Mammary epithelial cell (primary cell): ENCODE results near the gene CPZ.

Source experiments
- CTCF ChIP-seq, 2 donors: IDR thresholded peaks in 1 of 2; conservative IDR thresholded peaks in 1 of 2; 2 replicates each; pipeline ENCODE4 v1.5.1; 2011 to 2012; ENCODE audit warnings: inconsistent platforms in 2 of 2, low read length in 2 of 2, mild to moderate bottlenecking in 2 of 2, control low read depth in 1 of 2, low read depth in 1 of 2; ENCODE audit not compliant: insufficient read depth in 1 of 2; ENCODE audit errors: extremely low read depth in 1 of 2
- EZH2 ChIP-seq: IDR thresholded peaks from 2 replicates; pipeline ENCODE4 v1.6.1; 2012; ENCODE audit warnings: low read length, inconsistent platforms, borderline replicate concordance

GRCh38 chr4:8600266-8600665 lies 7.7 kb downstream of the CPZ start:
- no peak for TF ChIP-seq CTCF (conservative IDR thresholded peaks at IDR 0.05 in 1 of 2, IDR thresholded peaks at IDR 0.05 in 1 of 2; ENCODE audit: extremely low read depth in 1 of 2, insufficient read depth in 1 of 2, low read depth in 1 of 2, low read length in 2 of 2)
- no peak for TF ChIP-seq EZH2
